Neural cell (in vitro differentiated cells): ENCODE measurements around the gene EMC6. TPM values are rescaled to one million over a fixed set of nuclear protein-coding genes. Genes with fewer than 3 reads are reported as not detected.

Experiments
- H2AFZ ChIP-seq: fragments of 200-600, 300-800 bp; sonication (generic), shearing (Covaris generic); 2 replicates; pipeline ENCODE4 v1.6.0; 2014; ENCODE audit warnings: low read depth, mild to moderate bottlenecking, antibody characterized with exemption, low read length, moderate library complexity
- H3F3A ChIP-seq: fragments of 200-600 bp; shearing (Covaris generic); 2 replicates; pipeline ENCODE4 v1.6.1; 2016; ENCODE audit warnings: mild to moderate bottlenecking, moderate library complexity, mixed read lengths, antibody characterized with exemption, low read length; ENCODE audit not compliant: insufficient read depth, poor library complexity, severe bottlenecking
- H3K27ac ChIP-seq: fragments of 200-600, 300-800 bp; sonication (generic), shearing (Covaris generic); 2 replicates; pipeline ENCODE4 v1.5.1; 2014; ENCODE audit warnings: mild to moderate bottlenecking, low read length, moderate library complexity
- H3K27me3 ChIP-seq: fragments of 300-800, 200-600 bp; sonication (generic), shearing (Covaris generic); 2 replicates; pipeline ENCODE4 v1.6.0; 2014; ENCODE audit warnings: mild to moderate bottlenecking, low read depth, low read length, moderate library complexity; ENCODE audit not compliant: insufficient read depth
- H3K36me3 ChIP-seq: fragments of 300-800, 200-600 bp; sonication (generic), shearing (Covaris generic); 2 replicates; pipeline ENCODE4 v1.5.1; 2014; ENCODE audit warnings: mild to moderate bottlenecking, antibody characterized with exemption, low read length, moderate library complexity; ENCODE audit not compliant: insufficient read depth
- H3K4me2 ChIP-seq: fragments of 300-800, 200-600 bp; sonication (generic), shearing (Covaris generic); 2 replicates; pipeline ENCODE4 v1.6.0; 2014; ENCODE audit warnings: mild to moderate bottlenecking, low read length
- H3K4me3 ChIP-seq: fragments of 300-800, 200-600 bp; sonication (generic), shearing (Covaris generic); 2 replicates; pipeline ENCODE4 v1.5.1; 2014; ENCODE audit warnings: mild to moderate bottlenecking, low read length, moderate library complexity
- H3K79me2 ChIP-seq: fragments of 200-600 bp; shearing (Covaris generic); replicated peaks from 2 replicates; pipeline ENCODE4 v1.6.0; 2014; ENCODE audit warnings: mild to moderate bottlenecking, low read length, moderate library complexity; ENCODE audit not compliant: insufficient read depth
- H3K9ac ChIP-seq: fragments of 300-800, 200-600 bp; sonication (generic), shearing (Covaris generic); 2 replicates; pipeline ENCODE4 v1.6.1; 2016; ENCODE audit warnings: mild to moderate bottlenecking, low read length, mixed read lengths
- H3K9me2 ChIP-seq: fragments of 200-600 bp; shearing (Covaris generic); 2 replicates; pipeline ENCODE4 v1.6.1; 2016; ENCODE audit warnings: mild to moderate bottlenecking, low read length, mixed read lengths; ENCODE audit not compliant: insufficient read depth
- H3K9me3 ChIP-seq: fragments of 200-600, 300-800 bp; sonication (generic), shearing (Covaris generic); 2 replicates; pipeline ENCODE4 v1.6.1; 2016; ENCODE audit warnings: mild to moderate bottlenecking, mixed run types, low read length, moderate library complexity, mixed read lengths
- H4K20me1 ChIP-seq: fragments of 200-600 bp; shearing (Covaris generic); 2 replicates; pipeline ENCODE4 v1.6.1; 2016; ENCODE audit warnings: mild to moderate bottlenecking, mixed run types; ENCODE audit not compliant: insufficient read depth
- CTCF ChIP-seq: fragments of 450-650 bp; IDR thresholded peaks from 2 replicates; pipeline ENCODE4 v1.5.1; 2014; ENCODE audit warnings: antibody characterized with exemption, mild to moderate bottlenecking, moderate library complexity; ENCODE audit not compliant: poor library complexity, severe bottlenecking
- EP300 ChIP-seq: fragments of 450-650 bp; conservative IDR thresholded peaks from 2 replicates; pipeline ENCODE4 v1.6.1; 2014; ENCODE audit warnings: antibody characterized with exemption, mild to moderate bottlenecking, moderate library complexity; ENCODE audit not compliant: poor library complexity, severe bottlenecking
- EZH2 ChIP-seq: fragments of 200-600, 300-800 bp; shearing (Covaris generic), sonication (generic); IDR thresholded peaks from 2 replicates; pipeline ENCODE4 v1.6.1; 2014; ENCODE audit warnings: antibody characterized with exemption, low read length, borderline replicate concordance, mild to moderate bottlenecking; ENCODE audit not compliant: insufficient read depth, poor library complexity, severe bottlenecking
- MXI1 ChIP-seq: fragments of 450-650 bp; conservative IDR thresholded peaks from 2 replicates; pipeline ENCODE4 v1.6.1; 2014; ENCODE audit warnings: antibody characterized with exemption, mild to moderate bottlenecking; ENCODE audit not compliant: poor library complexity, severe bottlenecking
- POLR2AphosphoS5 ChIP-seq: IDR thresholded peaks from 2 replicates; pipeline ENCODE4 v1.6.1; 2012
- RAD21 ChIP-seq: fragments of 450-650 bp; conservative IDR thresholded peaks from 2 replicates; pipeline ENCODE4 v1.6.1; 2014; ENCODE audit warnings: antibody characterized with exemption, mild to moderate bottlenecking, moderate library complexity
- SMC3 ChIP-seq: fragments of 450-650 bp; conservative IDR thresholded peaks from 2 replicates; pipeline ENCODE4 v1.6.1; 2014; ENCODE audit warnings: antibody characterized with exemption, mild to moderate bottlenecking, moderate library complexity; ENCODE audit not compliant: poor library complexity
- TAF1 ChIP-seq: IDR thresholded peaks from 2 replicates; pipeline ENCODE4 v1.6.1; 2012; ENCODE audit warnings: low read depth
- polyA plus RNA-seq: library from polyadenylated mRNA; depleted of rRNA; stranded (reverse); fragments of >200 nt; gene quantifications from 2 replicates; pipeline ENCODE4 v1.2.3, GENCODE V29; 2014
- TF ChIP-seq, protein P1 (sequence below): IDR thresholded peaks from 2 replicates; pipeline ENCODE4 v1.6.1; 2012; ENCODE audit warnings: borderline replicate concordance

Gene EMC6
- polyA plus RNA-seq, 1 donor from 2014 or later = 61.7 TPM

- Histone ChIP-seq H2AFZ (peak overlapping the region; percentile 88), H3K36me3 (no peaks in the 10 kb centered on the region), H3K79me2 (peaks cover 11% of the 10 kb centered on the region), H3K27me3 (no peaks in the 10 kb centered on the region), H3K9ac (peak overlapping the region; percentile 92), H3K9me2 (no peaks in the 10 kb centered on the region), H3K4me3 (peak overlapping the region; percentile 100), H4K20me1 (no peaks in the 10 kb centered on the region), H3F3A (no peaks in the 10 kb centered on the region), H3K9me3 (no peaks in the 10 kb centered on the region), H3K4me2 (peak overlapping the region; percentile 84), H3K27ac (peak overlapping the region; percentile 96)
- TF ChIP-seq SMC3 (no peak), POLR2AphosphoS5 (no peak), EZH2 (no peak), MXI1 (no peak), TAF1 (no peak), CTCF (no peak), RAD21 (no peak), EP300 (no peak)
- TF ChIP-seq, protein P1, sequence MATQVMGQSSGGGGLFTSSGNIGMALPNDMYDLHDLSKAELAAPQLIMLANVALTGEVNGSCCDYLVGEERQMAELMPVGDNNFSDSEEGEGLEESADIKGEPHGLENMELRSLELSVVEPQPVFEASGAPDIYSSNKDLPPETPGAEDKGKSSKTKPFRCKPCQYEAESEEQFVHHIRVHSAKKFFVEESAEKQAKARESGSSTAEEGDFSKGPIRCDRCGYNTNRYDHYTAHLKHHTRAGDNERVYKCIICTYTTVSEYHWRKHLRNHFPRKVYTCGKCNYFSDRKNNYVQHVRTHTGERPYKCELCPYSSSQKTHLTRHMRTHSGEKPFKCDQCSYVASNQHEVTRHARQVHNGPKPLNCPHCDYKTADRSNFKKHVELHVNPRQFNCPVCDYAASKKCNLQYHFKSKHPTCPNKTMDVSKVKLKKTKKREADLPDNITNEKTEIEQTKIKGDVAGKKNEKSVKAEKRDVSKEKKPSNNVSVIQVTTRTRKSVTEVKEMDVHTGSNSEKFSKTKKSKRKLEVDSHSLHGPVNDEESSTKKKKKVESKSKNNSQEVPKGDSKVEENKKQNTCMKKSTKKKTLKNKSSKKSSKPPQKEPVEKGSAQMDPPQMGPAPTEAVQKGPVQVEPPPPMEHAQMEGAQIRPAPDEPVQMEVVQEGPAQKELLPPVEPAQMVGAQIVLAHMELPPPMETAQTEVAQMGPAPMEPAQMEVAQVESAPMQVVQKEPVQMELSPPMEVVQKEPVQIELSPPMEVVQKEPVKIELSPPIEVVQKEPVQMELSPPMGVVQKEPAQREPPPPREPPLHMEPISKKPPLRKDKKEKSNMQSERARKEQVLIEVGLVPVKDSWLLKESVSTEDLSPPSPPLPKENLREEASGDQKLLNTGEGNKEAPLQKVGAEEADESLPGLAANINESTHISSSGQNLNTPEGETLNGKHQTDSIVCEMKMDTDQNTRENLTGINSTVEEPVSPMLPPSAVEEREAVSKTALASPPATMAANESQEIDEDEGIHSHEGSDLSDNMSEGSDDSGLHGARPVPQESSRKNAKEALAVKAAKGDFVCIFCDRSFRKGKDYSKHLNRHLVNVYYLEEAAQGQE = no peak
These were observed 31.7 kb upstream of the EMC6 start for GRCh38 chr17:3636908-3637373.

GRCh38 chr17:3639981-3640596 is 28.5 kb upstream of the EMC6 start:
- no peak for TF ChIP-seq TAF1
- TF ChIP-seq EP300 = no peak
- TF ChIP-seq, protein P1 = no peak
- TF ChIP-seq EZH2 = no peak
- TF ChIP-seq SMC3 = no peak
- no peak for TF ChIP-seq MXI1
- TF ChIP-seq CTCF = no peak
- TF ChIP-seq POLR2AphosphoS5 = no peak
- no peak for TF ChIP-seq RAD21
- peaks cover 5% of the 10 kb centered on the region for H3K79me2 ChIP-seq
- H3K9me3 ChIP-seq = no peaks in the 10 kb centered on the region
- no peaks in the 10 kb centered on the region for H3K36me3 ChIP-seq
- no peak overlapping the region for H3K4me2 ChIP-seq
- no peak overlapping the region for H3K27ac ChIP-seq
- H4K20me1 ChIP-seq = no peaks in the 10 kb centered on the region
- H3F3A ChIP-seq = no peaks in the 10 kb centered on the region
- H3K27me3 ChIP-seq = no peaks in the 10 kb centered on the region
- H3K9ac ChIP-seq = no peak overlapping the region
- H2AFZ ChIP-seq = no peak overlapping the region
- no peaks in the 10 kb centered on the region for H3K9me2 ChIP-seq
- no peak overlapping the region for H3K4me3 ChIP-seq
